H54 (cell line): ENCODE measurements around the gene VSX1.
A peak's percentile ranks its signal among the peaks of the same experiment; 100 is the strongest.

Experiments
- DNase-seq: peaks from one replicate; pipeline ENCODE4 v3.0.0; 2011; ENCODE audit warnings: low spot score, mixed read lengths; ENCODE audit not compliant: insufficient read length
- FAIRE-seq: peaks from 3 replicates; lab custom pipeline; 2011; peaks lifted over from hg19 to GRCh38; lab: Jason Lieb, UNC
- POLR2A ChIP-seq: IDR thresholded peaks from 2 replicates; pipeline ENCODE4 v1.6.1; 2011; ENCODE audit warnings: low read depth, mild to moderate bottlenecking, low read length

Gene VSX1

GRCh38 chr20:25081065-25081729 lies 744 bp downstream of the VSX1 start:
- TF ChIP-seq POLR2A: no peak
- no peak for DNase-seq

DNA sequence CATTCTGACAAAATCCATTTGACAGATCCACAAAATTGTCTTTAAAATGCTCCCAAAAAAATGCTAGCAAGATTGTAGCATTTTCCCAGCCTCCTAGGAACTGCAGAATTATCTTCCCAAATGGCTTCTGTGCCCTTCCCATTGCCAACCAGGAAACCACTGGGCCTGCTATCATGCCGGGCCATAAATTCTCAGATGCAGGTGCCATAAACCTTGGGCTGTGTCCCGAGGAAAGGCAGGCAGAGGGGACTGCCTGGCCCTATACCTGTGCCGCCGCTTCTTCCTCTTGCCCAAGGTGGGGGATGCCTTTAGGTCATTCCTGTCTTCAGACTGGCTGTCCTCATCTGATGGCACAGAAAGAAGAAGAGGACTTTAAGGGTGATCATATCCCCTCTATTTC lies 2.8 kb downstream of the VSX1 start:
- FAIRE-seq (no peak), DNase-seq (no peak)
- TF ChIP-seq POLR2A: no peak

More at GRCh38 chr20:25081065-25081729, 744 bp downstream of the VSX1 start:
- FAIRE-seq: no peak

DNA sequence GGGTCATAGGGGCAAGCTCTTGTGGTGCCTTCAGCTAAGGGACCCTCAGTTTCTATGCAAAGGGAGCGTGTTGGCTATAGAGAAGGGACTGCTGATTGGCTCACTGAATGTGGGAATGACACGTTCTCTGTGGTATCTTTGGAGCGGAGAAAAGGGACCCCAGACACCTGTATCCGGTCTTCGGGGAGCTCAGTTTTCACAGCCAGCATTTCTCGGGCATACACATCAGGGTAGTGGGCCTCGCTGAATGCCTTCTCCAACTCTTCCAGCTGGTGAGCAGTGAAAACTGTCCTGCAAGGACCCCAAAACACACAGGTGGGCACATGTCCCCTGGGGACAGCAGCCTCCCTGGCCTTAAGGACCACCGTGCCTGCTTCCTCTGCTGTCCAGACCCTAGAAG lies 3.3 kb downstream of the VSX1 start:
- DNase-seq (no peak), FAIRE-seq (no peak)
- no peak for TF ChIP-seq POLR2A

GRCh38 chr20:25077610-25078169 lies 4.3 kb downstream of the VSX1 start:
- no peak for DNase-seq
- no peak for TF ChIP-seq POLR2A
- no peak for FAIRE-seq

- peak; percentile 79 for DNase-seq
- no peak for TF ChIP-seq POLR2A
- FAIRE-seq: no peak
These were observed 5.0 kb downstream of the VSX1 start for GRCh38 chr20:25076731-25077609.

DNA sequence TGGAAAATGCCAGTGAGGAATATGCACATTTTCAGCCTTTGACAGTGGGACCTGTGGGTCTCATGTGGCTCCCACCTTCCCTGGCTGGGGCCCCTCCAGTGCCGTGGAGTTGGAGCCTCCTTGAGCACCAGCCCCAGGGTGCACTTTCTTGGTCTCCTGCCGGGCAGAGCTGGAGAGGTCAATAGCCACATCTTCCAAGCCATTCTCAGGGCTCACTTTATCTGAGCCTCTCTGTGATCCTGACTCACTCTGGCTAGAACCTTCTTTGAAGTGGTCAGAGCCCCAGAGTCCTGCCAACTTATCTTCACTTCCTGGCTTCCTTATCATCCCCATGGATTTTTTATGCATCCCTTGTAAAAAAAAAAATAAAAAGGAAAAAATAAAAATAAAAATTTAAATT lies 5.7 kb downstream of the VSX1 start:
- no peak for TF ChIP-seq POLR2A
- no peak for FAIRE-seq

GRCh38 chr20:25073544-25073943 lies 8.4 kb downstream of the VSX1 start:
- DNase-seq: no peak

More for the DNA sequence above, 5.7 kb downstream of the VSX1 start:
- no peak for DNase-seq

GRCh38 chr20:25072226-25072811 lies 9.6 kb downstream of the VSX1 start:
- no peak for TF ChIP-seq POLR2A

More at GRCh38 chr20:25073544-25073943, 8.4 kb downstream of the VSX1 start:
- no peak for FAIRE-seq
- no peak for TF ChIP-seq POLR2A

DNA sequence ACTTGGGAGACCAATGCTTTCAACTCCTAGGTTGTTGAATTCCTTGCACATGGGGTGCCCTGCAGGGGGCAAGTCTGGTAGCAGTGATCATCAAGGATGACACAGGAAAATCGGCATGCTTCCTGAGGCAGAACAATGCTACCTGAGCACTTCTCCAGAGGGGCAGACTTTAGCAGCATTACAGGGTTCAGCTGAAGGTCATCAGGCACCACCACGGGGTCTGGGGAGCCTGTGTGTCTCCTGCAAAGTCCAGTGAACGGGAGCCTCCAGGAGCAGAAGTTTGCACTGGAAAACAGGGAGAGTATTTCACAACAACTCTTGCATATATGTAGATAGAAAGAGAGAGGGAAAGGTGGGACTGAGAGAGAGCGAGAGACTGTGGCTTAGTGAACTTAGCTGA lies 10.2 kb downstream of the VSX1 start:
- no peak for TF ChIP-seq POLR2A
- no peak for FAIRE-seq
- no peak for DNase-seq

More at GRCh38 chr20:25072226-25072811, 9.6 kb downstream of the VSX1 start:
- DNase-seq (no peak), FAIRE-seq (no peak)

DNA sequence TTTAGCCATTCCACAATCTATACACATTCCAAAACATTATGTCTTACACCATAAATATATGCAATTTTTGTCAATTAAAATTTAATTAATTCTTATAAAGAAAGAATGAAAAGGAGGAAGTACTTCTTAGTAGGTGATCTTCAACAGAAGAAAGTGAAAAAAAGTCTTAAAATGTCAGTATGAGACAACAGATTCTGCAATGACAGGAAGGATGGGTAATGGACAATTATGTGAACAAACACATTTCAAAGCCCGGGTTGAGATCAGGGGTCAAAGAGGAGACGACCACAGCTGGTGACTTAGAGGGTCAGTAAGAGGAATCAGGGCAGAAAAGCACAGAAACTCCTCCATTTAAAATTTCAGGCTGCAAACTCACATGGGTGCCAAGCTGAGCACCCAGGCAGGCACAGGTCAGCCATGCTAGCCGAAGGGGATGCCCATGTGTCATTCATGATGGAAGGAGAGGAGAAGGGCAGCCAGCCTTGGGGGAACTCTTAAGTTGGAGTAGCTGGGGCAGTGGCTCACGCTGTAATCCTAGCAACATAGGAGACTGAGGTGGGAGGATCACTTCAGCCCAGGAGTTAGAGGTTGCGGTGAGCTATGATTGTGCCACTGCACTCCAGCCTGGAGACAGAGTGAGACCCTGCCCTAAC lies 11.0 kb downstream of the VSX1 start:
- FAIRE-seq (no peak), DNase-seq (no peak)
- TF ChIP-seq POLR2A: no peak

GRCh38 chr20:25067102-25067987 lies 14.6 kb downstream of the VSX1 start:
- DNase-seq (no peak), FAIRE-seq (no peak)
- no peak for TF ChIP-seq POLR2A

DNA sequence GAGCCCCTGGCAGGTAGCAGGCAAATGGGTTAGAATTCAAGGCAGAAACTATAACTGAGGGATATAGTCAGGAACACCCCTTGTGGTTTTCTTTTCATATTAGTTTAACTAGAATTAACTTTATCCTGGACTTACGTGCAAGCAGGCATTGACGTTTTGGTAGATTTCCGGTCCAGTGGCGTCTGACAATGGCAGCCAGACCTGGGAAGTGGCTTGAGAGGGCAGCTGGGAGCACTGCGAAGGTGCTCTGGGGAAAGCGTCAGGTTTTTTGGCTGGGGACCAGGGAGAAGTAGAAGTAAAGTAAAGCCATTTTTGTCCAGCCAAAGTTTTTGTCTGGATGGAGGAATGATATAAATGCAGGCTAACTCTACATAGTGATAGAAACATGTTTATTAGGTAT lies 15.6 kb downstream of the VSX1 start:
- no peak for DNase-seq
- no peak for FAIRE-seq
- no peak for TF ChIP-seq POLR2A
